HT1080 (cell line): ENCODE data around the gene RNF217. TPM values are rescaled to one million over a fixed set of nuclear protein-coding genes. Genes with fewer than 3 reads are reported as not detected.
A peak's percentile ranks its signal among the peaks of the same experiment; 100 is the strongest.
"Not testable (repeated sequence)": the region's sequence is repeated elsewhere in the genome, so short reads cannot be mapped to it uniquely, and the experiment has no call there.

ENCODE experiments used
- DNase-seq: peaks from one replicate; pipeline ENCODE4 v3.0.0-alpha.2; 2015; ENCODE audit warnings: low read depth
- polyA plus RNA-seq, 2 experiments: library from polyadenylated mRNA; depleted of rRNA; stranded (reverse); fragments of >200 nt; gene quantifications; 2 replicates each; pipeline ENCODE4 v1.2.3, GENCODE V29; 2015
- total RNA-seq: library from RNA; depleted of rRNA; stranded (reverse); fragments of >200 nt; shearing (Covaris generic); gene quantifications from 2 replicates; pipeline ENCODE4 v1.2.3, GENCODE V29; 2014; rRNA removed

RNF217 gene, protein sequence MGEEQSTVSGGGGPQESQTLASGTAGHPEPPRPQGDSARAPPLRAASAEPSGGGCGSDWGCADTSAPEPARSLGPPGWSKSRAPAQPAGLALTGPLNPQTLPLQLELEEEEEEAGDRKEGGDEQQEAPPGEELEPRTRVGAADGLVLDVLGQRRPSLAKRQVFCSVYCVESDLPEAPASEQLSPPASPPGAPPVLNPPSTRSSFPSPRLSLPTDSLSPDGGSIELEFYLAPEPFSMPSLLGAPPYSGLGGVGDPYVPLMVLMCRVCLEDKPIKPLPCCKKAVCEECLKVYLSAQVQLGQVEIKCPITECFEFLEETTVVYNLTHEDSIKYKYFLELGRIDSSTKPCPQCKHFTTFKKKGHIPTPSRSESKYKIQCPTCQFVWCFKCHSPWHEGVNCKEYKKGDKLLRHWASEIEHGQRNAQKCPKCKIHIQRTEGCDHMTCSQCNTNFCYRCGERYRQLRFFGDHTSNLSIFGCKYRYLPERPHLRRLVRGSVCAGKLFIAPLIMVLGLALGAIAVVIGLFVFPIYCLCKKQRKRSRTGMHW
- total RNA-seq, result 9.6 and 13.9 TPM in 2 replicates
- polyA plus RNA-seq (2015; cell fraction: cytosol; rRNA removed), result 6.1 and 6.6 TPM in 2 replicates
- 20.3 and 28.5 TPM in 2 replicates for polyA plus RNA-seq (2015; cell fraction: nucleus; rRNA removed)

DNA sequence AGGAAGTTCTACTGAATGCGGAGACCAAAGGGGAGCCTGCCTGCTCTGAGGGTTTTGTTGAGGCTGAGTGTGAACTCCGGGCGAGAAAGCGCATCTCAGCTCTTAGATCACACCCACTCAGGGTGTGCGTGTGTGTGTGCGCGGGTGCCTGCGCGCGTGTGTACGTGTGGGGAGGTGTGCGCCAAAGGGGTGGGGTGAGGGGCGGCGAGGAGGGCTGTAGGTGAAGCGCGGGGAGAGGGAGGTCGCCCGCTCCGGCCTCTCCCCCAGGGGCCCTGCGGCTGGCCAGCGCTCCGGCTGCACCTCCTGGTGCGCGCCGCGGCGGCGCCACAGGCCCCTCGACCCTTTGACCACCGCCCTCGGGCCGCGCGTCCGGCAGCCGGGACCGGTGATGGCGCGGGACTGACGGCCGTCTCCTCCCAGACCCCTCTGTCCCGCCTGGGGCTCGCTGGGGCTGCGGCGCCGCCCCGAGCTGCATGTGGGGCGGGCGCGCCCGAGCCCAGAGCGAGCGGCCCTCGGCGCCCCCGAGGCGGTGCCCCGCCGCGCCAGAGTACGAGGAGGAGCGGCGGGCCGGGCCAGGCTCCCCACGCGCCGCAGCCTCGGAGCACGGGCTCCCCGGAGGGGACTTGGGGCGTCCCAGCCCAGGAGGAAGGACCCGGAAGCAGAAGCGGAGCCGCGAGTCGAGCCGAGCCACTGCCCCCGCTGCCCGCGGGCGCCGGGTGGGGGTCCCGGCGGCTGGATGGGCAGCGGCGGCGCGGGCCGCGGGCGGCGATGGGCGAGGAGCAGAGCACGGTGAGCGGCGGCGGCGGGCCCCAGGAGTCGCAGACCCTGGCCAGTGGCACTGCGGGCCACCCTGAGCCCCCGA, at the start of gene RNF217:
Gene RNF217 (plus strand): TSS at position 661 of the 862 bp plus-strand sequence. CDS start 108 bp downstream, at position 769.
- DNase-seq, result peak; percentile 51

DNA sequence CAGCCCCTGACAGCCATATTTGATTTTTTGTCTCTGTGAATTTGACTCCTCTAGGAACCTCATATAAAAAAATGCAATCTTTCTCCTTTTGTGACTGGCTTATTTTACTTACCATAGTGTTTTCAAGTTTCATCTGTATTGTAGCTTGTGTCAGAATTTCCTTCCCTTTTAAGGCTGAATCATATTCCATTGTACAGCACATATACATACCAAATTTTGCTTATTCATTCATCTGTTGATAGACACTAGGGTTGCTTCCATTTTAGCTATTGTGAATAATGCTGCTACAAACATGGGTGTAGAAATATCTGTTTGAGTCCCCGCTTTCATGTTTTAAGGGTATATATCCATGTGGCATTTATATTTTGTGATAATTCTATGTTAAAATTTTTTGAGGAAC, 49.2 kb upstream of the RNF217 start:
- no peak for DNase-seq

DNA sequence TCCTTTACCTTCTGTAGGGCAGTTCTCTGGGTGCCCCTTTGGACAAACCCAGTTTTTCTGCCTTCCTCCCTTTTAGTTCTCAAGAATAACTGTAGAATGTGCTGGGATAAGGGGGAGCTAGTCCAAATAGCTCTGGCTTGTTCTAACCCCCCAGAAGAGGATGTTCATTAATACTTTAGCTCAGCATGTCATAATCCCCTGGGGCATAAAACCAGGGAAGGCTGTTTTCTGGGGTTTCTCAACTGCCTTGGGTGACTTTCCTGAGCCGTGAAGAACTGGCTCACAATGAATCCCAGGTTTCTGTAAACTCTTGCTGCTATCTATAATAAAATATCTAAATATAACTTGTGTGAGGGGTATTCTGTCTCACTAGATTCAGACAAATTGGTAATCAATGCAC, 44.5 kb upstream of the RNF217 start:
- no peak for DNase-seq

DNA sequence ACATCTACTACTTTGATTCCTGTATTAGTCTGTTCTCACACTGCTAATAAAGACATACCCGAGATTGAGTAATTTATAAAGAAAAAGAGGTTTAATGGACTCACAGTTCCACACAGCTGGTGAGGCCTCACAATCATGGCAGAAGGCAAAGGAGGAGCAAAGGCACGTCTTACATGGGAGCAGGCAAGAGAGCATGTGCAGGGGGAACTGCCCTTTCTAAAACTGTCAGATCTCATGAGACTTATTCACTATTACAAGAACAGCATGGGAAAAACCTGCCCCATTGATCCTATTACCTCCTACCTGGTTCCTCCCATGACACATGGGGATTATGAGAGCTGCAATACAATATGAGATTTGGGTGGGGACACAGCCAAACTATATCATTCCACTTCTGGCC, 42.5 kb upstream of the RNF217 start:
- not testable (repeated sequence) for DNase-seq

DNA sequence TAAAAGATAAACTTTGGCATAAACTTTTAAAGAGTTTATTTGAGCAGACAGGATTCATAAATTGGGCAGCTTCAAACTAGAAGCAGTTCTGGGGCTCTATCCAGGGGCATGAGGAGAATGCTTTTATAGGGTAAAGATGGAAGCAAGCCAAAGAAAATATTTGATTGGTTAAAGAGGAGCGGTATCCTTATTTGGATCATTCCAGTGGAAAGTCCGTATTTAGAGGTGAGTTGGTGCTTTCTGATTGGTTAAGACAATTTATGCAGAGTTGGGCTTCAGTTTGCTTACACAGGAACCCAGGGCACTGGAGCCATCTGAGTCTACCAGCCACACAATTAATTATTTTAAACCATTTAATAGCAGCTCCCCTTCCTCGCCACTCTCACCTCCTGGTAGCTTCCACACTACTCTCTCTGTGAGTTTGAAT, 37.9 kb upstream of the RNF217 start:
- DNase-seq, result peak; percentile 32

DNA sequence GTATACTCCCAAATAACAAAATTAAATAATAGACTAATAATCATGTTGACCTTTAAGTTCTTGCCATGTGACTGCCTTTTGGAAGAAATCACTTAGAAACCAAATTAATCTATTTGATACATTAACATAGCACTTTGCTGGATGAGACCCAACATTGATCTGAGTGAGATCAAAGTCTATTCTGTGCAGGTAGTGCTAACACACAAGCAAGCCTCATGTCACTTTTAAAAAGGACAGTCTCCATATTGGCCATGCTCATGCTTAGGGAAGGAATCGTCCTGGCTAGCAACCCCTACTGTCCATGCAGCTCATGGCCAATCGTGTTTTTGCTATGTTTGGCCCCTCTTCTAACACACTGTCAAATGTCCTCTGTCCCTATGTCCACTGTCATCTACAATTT, 35.8 kb upstream of the RNF217 start:
- DNase-seq, result no peak

DNA sequence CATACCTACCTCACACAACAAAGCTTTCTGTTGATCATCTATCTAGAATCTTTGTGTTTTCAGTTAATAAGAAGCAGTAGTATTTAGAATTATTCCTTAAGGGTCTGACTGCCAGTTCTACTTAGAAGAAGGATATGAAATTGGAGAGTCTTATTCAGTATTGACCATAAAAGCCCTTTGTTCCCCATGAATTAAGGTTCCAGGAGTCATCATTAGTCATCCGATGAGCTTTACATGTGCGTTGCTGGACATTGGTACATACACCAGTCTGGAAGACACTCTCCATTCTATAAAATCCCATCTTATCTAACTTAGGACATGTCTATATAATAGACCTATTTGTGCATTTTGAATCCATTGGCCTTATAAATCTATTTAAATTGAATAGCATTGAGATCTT, 34.4 kb upstream of the RNF217 start:
- peak; percentile 91 for DNase-seq

DNA sequence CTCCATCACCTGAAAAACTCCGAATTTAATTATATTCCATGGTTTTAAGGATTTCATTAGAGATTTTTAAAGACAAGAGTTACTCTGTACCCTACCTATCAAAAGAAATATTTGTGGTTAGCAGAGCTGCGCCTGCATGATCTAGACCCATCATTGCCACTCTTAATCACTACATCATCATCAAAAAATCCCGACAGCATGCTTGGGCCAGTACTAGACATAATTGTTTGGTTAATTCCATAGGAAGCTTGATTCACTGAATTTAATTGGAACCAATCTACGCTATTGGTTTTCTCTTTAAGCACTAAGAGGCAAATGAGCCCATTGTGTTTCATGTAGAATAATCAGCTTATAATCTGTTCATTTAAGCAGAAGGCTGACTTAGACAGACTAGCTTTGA, 33.4 kb upstream of the RNF217 start:
- DNase-seq, result peak; percentile 42

DNA sequence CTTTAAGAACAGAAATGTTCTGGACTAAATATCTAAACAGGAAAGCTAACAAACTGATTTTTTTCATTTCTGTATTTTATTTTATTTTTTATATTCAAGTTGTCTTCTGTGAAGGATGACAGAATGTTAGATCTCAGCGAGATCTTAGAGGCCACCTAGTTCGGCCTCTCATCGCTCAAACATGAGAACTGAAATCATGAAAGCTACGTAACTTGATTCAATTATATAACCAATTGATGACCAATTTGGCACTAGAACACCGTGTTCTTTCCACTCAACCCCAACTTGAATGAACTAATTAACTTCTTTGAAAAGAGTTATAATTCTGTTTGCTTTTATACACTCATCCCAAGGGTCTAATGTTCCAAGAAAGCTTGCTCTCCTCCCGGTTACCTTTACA, 24.6 kb upstream of the RNF217 start:
- DNase-seq, result no peak

DNA sequence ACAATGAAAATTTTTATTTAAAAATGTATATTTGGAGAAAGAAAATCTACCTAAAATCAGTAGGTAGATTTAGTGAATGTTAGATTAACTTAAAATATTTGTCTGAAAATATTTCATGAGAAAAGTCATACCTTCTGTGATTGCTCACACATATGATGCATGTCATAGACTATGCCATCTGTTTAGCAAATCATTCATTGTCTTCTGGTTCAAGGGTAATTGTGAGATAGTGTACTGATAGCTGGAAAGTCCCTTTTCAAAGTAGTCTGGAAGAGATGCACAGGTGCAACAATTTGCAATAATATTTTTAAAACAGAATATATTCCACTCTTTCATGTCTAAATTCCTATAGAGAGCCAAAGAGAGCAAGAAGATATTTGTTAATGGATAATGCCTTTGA, 21.0 kb upstream of the RNF217 start:
- DNase-seq, result no peak

DNA sequence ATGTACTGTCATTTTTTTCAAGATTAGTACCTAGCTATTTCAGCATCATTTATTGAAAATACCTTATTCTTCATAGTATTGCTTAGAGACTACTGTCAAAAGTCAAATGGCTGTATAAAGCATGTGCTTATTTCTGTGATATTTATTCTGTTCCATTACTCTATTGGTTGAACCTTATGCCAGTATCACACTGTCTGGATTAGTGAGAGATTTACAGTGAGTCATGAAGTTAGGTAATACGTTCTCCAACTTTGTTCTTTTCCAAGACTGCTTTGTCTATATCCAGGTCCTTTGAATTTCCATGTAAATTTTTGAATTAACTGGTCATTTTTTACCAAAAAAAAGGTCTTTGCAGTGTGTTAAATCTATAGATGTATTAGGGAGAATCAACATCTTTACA, 18.6 kb upstream of the RNF217 start:
- DNase-seq, result no peak

DNA sequence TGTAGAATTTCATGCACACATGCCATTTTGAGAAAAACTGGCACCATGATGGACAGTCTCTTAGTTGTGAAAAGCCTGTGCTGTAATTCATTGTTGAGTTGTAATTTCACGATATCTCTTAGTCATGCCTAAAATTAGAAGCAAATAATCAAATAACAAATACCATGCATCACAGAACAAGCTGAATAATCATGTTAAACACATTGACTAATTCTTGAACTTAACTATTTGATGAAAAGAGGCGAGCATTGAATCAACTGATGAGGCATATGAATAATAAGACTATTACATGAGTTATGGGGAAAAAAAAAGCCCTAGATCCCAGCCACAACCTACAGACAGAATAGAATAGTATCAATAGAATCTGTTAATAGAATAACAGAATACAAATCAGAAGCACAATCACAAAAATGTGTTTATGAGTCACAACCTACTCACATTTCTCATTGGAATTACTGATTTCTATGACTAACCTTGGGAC, 14.2 kb upstream of the RNF217 start:
- peak; percentile 37 for DNase-seq

DNA sequence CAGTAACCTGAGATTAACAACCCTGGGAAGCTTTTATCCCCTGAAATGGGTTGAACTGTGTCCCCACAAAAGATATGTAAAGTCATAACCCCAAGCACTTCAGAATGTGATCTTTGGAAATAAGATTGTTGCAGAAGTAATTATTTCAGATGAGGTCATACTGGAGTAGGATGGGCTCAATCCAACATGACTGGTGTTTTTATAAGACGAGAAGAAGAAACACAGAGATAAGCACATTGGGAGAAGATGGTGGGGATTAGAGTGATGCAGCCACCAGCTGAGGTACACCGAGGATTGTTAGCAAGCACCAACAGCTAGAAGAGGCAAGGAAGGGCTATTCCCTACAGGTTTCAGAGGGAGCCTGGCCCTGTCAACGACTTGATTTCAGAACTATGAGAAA, 12.5 kb upstream of the RNF217 start:
- DNase-seq, result no peak

DNA sequence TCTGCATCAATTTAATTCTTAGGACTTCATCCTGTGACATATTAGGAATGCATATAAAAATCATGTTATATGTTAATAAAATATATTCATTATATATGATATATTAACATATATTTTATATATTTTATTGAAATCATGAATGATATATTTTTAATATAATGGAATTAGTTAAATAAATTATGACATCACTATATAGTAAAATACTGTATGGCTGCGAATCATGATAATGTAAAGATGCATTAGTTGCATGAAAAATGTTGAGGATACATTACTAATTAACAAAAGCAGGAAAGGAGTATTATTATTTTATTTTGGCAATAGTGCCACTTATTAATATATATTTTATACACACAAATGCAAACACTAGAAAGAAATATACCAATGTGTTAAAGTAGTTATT, 8.4 kb upstream of the RNF217 start:
- no peak for DNase-seq

DNA sequence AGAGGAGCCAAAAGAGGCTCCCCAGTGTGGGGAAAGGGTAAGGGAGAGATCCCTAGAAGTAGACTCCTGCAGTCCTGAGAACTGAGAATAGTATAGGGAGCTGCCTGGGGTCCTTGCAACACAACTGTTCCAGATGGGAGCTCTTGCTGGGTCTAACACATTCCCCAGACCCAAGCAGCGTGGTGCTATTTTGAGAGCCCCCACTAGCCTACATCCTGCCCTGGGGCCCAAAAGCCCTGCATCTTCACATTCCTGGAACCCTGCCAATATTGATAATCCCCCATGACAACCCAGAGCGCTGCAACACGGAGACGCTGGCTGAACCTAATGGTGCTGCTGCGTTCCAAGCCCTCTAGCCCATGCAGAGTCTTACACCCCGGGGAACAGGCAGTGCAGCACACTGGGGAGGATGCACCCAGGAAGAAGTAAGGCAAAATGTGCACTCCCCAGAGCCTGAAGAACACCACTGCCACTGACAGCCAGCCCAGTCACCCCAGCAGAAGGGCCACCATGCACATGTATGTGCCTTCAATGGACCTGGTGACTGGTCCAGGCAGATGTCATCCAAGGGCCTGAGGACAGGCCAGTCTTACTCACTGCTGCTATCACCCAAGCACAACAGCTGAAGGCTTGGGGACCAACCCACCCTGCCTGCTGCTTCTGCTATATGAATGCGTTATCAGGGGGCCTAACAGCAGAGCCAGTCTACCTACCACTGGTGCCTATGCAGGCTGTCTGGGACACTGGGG, 7.0 kb upstream of the RNF217 start:
- DNase-seq, result no peak

DNA sequence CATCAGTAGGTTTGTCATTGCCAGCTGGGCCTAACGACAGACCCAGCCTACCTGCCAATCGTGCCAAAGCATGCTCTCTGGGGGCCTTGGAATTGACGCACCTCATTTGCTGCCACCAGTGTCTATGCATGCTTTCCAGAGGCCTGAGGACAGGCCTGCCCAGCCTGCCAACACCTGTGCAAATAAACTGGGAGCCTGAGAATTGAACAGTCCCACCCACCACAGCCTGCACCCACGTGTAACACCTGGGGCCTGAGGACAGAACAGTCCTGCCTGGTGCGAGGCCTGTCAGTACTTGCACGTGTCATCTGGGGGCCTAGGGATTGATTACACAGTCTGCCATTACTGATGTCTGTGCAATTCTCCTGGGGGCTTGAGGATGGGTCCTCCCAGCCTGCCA, 6.2 kb upstream of the RNF217 start:
- DNase-seq, result no peak

DNA sequence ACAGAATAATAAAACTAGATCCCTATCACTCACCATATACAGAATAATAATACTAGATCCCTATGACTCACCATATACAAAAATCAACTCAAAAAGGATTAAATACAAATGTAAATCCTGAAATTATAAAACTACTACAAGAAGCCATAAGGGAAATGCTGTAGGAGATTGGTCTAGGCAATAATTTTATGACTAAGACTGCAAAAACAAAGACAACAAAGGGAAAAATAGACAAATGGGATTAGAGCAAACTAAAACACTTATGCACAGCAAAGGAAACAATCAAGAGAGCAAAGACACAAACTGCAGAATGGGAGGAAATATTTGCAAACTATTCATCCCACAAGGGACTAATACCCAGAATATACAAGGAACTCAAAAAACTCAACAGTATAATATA, 4.1 kb upstream of the RNF217 start:
- no peak for DNase-seq

DNA sequence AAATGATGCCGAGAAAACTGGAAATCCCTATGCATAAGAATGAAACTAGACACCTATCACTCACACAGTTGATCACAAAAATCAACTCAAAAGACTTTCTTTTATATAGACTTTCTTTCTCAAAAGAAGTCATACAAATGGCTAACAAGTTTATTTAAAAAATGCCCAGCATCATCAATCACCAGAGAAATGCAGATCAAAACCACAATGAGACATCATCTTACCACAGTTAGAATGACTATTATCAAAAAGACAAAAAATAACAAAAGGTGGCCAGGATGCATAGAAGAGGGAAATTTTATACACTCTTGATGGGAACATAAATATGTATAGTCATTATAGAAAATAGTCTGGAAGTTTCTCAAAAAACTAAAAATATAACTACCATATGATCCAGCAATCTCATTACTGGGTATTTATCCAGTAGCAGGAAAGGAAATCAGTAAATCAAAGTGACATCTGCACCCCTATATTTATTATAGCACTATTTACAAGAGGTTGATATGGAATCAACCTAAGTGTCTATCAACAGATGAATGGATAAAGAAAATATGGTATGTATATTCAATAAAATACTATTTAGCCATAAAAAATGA, 3.4 kb upstream of the RNF217 start:
- DNase-seq, result peak; percentile 83

DNA sequence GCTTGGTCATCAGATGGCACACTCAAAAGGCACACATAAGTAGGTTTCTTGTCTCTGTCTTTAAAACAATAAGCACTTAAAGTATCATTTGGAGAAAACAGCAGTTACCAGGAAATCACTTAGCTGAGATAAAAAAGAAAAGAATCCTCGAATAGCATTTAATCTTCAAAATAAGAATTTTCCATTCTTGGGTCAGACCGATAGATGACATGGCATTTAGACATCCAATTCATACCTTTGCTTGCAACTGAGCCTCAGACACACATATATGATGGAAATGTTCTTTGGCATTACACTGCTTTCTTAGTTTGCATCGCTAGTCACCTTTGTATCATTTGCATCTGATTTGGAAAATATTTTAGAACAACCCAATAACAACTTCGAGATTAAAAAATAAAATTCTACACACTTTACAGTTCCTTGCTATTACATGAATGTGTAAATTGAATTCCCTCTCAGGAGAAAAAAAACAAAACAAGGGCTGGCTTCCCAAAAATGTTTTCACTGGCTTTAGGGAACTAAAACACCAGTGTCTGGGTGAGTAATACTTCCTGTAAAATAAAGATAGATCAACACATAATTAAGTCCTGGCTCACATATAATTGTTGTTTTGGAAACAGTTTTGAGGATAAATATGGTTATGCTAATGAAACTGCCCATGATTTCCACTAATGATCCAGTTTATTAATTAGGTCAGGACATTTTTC, 1.3 kb upstream of the RNF217 start:
- peak; percentile 30 for DNase-seq

DNA sequence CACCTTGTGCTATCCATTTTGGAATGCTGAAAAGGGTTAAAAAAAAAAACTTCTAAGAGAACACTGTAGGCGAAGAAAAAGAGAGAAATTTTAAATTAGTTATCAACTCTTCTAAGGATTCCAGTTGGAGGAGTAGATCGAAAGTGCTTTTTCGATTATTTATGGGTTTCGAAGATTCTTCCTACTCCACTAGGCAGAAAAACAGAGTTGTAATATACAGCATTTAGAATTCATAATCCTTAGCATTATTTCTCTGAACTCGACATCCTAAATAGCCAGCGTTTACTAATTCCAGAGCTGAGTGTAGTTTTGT, 817 bp upstream of the RNF217 start:
- DNase-seq, result peak; percentile 14
